IMR-90 (cell line): ENCODE results near the gene AVPR1B.

Experiments
- BHLHE40 ChIP-seq: fragments of 150-350 bp; IDR thresholded peaks from 2 replicates; pipeline ENCODE4 v1.6.1; 2016; ENCODE audit warnings: mild to moderate bottlenecking, low read depth, low read length
- POLR2A ChIP-seq: IDR thresholded peaks from 2 replicates; pipeline ENCODE4 v1.6.1; 2012; ENCODE audit warnings: mild to moderate bottlenecking, low read depth, low read length
- RFX5 ChIP-seq: IDR thresholded peaks from 2 replicates; pipeline ENCODE4 v1.8.0; 2012; ENCODE audit warnings: low read depth, mild to moderate bottlenecking, low read length, moderate library complexity
- TF ChIP-seq, protein P1 (sequence below): conservative IDR thresholded peaks from 2 replicates; pipeline ENCODE4 v1.5.1; 2012; ENCODE audit warnings: mild to moderate bottlenecking, low read depth, low read length, improper control_type of control experiment
- TF ChIP-seq, protein P2 (sequence below): fragments of 150-350 bp; IDR thresholded peaks from 2 replicates; pipeline ENCODE4 v1.6.1; 2017; ENCODE audit warnings: mild to moderate bottlenecking, antibody characterized with exemption, low read length, low read depth

GRCh38 chr1:206110820-206111219 is 6.4 kb downstream of the AVPR1B start:
- TF ChIP-seq BHLHE40 (no peak), POLR2A (no peak), RFX5 (no peak)
- TF ChIP-seq, protein P1, sequence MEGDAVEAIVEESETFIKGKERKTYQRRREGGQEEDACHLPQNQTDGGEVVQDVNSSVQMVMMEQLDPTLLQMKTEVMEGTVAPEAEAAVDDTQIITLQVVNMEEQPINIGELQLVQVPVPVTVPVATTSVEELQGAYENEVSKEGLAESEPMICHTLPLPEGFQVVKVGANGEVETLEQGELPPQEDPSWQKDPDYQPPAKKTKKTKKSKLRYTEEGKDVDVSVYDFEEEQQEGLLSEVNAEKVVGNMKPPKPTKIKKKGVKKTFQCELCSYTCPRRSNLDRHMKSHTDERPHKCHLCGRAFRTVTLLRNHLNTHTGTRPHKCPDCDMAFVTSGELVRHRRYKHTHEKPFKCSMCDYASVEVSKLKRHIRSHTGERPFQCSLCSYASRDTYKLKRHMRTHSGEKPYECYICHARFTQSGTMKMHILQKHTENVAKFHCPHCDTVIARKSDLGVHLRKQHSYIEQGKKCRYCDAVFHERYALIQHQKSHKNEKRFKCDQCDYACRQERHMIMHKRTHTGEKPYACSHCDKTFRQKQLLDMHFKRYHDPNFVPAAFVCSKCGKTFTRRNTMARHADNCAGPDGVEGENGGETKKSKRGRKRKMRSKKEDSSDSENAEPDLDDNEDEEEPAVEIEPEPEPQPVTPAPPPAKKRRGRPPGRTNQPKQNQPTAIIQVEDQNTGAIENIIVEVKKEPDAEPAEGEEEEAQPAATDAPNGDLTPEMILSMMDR = no peak
- TF ChIP-seq, protein P2, sequence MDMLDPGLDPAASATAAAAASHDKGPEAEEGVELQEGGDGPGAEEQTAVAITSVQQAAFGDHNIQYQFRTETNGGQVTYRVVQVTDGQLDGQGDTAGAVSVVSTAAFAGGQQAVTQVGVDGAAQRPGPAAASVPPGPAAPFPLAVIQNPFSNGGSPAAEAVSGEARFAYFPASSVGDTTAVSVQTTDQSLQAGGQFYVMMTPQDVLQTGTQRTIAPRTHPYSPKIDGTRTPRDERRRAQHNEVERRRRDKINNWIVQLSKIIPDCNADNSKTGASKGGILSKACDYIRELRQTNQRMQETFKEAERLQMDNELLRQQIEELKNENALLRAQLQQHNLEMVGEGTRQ = no peak
